Measurements from ENCODE around the gene GLT1D1.

Gene GLT1D1

GRCh38 chr12:128944956-128945355 lies 91.7 kb downstream of the GLT1D1 start:
- H3K4me1 Mint-ChIP-seq: peaks cover 40% of the 10 kb centered on the region
- H3K9me3 Mint-ChIP-seq: no peaks in the 10 kb centered on the region

DNA sequence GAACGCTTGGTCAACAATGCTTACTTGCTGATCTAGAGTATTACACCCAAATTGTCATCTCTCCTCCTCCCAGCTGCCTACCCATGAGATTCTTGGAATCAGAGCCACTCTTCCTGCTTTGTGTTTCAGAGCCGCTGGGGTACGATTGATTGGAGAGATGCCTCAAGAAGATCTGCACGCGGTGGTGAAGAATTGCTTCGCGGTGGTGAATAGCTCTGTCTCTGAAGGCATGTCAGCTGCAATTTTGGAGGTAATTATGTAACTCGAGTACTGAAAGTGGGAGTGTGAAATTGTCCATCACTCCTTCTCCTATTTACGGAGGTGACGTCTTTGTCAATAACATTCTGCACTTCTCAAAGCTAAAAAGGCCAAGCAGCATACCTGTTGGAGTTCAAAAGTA lies 93.9 kb downstream of the GLT1D1 start:
- Mint-ChIP-seq H3K4me3 (peak overlapping the region; percentile 49), H3K36me3 (ENCODE audit: low read depth) (no peaks in the 10 kb centered on the region), H3K27me3 (ENCODE audit: low read depth, poor library complexity) (peaks cover 4% of the 10 kb centered on the region), H3K4me1 (peaks cover 55% of the 10 kb centered on the region), H3K9me3 (no peaks in the 10 kb centered on the region), H3K27ac (peak overlapping the region; percentile 94)
- no peak for DNase-seq
- TF ChIP-seq CTCF (IDR thresholded peaks at IDR 0.05): no peak

More at GRCh38 chr12:128944956-128945355, 91.7 kb downstream of the GLT1D1 start:
- H3K27ac Mint-ChIP-seq: no peak overlapping the region
- peaks cover 4% of the 10 kb centered on the region for H3K27me3 Mint-ChIP-seq (ENCODE audit: low read depth, poor library complexity)
- no peak overlapping the region for H3K4me3 Mint-ChIP-seq
- no peak for TF ChIP-seq CTCF (IDR thresholded peaks at IDR 0.05)
- H3K36me3 Mint-ChIP-seq (ENCODE audit: low read depth): no peaks in the 10 kb centered on the region
- DNase-seq: no peak

GRCh38 chr12:128949086-128949485 lies 95.8 kb downstream of the GLT1D1 start:
- no peak for DNase-seq
- no peaks in the 10 kb centered on the region for H3K9me3 Mint-ChIP-seq

GRCh38 chr12:128951448-128951847 lies 98.2 kb downstream of the GLT1D1 start:
- peaks cover 9% of the 10 kb centered on the region for H3K27me3 Mint-ChIP-seq (ENCODE audit: low read depth, poor library complexity)
- no peaks in the 10 kb centered on the region for H3K36me3 Mint-ChIP-seq (ENCODE audit: low read depth)
- H3K9me3 Mint-ChIP-seq: no peaks in the 10 kb centered on the region
- TF ChIP-seq CTCF (IDR thresholded peaks at IDR 0.05): no peak
- DNase-seq: no peak
- H3K4me3 Mint-ChIP-seq: no peak overlapping the region
- peaks cover 56% of the 10 kb centered on the region for H3K4me1 Mint-ChIP-seq
- no peak overlapping the region for H3K27ac Mint-ChIP-seq

More at GRCh38 chr12:128949086-128949485, 95.8 kb downstream of the GLT1D1 start:
- Mint-ChIP-seq H3K27ac (no peak overlapping the region), H3K4me3 (no peak overlapping the region), H3K4me1 (peaks cover 55% of the 10 kb centered on the region), H3K27me3 (ENCODE audit: low read depth, poor library complexity) (no peaks in the 10 kb centered on the region), H3K36me3 (ENCODE audit: low read depth) (no peaks in the 10 kb centered on the region)
- TF ChIP-seq CTCF (IDR thresholded peaks at IDR 0.05): no peak

DNA sequence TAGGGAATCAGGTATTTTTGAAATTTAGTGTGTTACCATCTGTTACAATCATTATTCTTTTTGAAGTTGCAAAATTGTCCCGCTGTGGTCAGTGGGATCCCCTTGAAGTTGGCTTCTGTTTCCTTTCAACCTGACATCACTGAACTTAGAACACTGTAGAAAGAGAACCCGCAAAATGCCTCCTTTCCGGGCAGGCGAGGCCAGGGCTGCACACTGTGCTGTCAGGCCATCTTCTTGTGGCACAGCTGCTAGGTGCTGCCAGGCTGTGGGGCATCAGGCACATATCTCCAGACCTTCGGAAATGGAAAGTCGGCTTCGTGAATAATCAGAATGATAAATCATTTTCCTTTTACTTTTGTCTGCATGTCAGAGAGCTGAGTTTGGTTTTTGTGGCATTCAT lies 103.5 kb downstream of the GLT1D1 start:
- Mint-ChIP-seq H3K4me3 (no peak overlapping the region), H3K27me3 (ENCODE audit: low read depth, poor library complexity) (peaks cover 16% of the 10 kb centered on the region), H3K4me1 (peaks cover 31% of the 10 kb centered on the region), H3K36me3 (ENCODE audit: low read depth) (no peaks in the 10 kb centered on the region), H3K9me3 (no peaks in the 10 kb centered on the region), H3K27ac (no peak overlapping the region)
- no peak for DNase-seq
- no peak for TF ChIP-seq CTCF (IDR thresholded peaks at IDR 0.05)

- Mint-ChIP-seq H3K4me3 (no peak overlapping the region), H3K9me3 (peaks cover 8% of the 10 kb centered on the region), H3K27me3 (ENCODE audit: low read depth, poor library complexity) (peaks cover 19% of the 10 kb centered on the region), H3K27ac (no peak overlapping the region), H3K36me3 (ENCODE audit: low read depth) (peaks cover 7% of the 10 kb centered on the region), H3K4me1 (peaks cover 27% of the 10 kb centered on the region)
- TF ChIP-seq CTCF (IDR thresholded peaks at IDR 0.05): no peak
- DNase-seq: no peak
These were observed 106.6 kb downstream of the GLT1D1 start for GRCh38 chr12:128959901-128960300.

All from nephron progenitor cell (in vitro differentiated cells).